ENCODE data around the gene IPO11.

IPO11 gene

DNA sequence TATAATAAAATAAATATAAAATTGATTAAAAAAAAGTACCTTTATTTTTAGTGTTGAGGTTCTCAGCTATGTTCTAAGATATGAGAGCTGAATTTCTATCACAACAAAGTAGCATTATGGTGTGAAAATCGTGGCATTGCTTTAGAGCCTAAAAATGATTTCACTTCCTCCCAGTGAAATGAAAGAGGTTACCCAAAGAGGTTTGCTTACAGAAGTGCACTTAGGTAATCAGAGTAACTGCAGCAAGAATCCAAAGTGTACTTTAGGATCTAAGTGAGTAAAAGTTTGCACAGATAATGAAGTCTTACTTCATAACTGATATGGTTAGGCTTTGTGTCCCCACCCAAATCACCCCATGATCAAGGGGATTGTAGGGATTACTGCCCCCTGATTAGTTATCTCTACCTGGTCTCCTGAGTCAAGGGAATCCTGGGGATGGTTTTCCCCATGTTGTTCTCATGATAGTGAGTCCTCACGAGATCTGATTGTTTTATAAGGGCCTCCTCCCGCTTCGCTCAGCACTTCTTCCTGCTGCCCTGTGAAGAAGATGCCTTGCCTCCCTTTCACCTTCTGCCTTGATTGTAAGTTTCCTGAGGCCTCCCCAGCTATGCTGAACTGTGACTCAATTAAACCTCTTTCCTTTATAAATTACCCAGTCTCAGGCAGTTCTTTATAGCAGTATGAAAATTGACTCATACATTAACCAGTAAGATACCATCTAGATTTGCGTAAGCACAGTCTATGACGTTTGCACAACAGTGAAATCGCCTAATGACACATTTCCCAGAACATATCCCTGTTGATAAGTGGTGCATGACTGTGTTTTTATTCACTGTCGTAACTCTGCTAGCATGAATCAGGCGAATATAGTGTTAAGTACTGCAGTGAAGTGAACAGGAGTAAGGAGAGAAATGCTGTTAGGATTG, 125.7 kb downstream of the IPO11 start:
- TF ChIP-seq, protein P1, sequence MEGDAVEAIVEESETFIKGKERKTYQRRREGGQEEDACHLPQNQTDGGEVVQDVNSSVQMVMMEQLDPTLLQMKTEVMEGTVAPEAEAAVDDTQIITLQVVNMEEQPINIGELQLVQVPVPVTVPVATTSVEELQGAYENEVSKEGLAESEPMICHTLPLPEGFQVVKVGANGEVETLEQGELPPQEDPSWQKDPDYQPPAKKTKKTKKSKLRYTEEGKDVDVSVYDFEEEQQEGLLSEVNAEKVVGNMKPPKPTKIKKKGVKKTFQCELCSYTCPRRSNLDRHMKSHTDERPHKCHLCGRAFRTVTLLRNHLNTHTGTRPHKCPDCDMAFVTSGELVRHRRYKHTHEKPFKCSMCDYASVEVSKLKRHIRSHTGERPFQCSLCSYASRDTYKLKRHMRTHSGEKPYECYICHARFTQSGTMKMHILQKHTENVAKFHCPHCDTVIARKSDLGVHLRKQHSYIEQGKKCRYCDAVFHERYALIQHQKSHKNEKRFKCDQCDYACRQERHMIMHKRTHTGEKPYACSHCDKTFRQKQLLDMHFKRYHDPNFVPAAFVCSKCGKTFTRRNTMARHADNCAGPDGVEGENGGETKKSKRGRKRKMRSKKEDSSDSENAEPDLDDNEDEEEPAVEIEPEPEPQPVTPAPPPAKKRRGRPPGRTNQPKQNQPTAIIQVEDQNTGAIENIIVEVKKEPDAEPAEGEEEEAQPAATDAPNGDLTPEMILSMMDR (IDR thresholded peaks at IDR 0.05; ENCODE audit: low read depth, low read length): no peak
- peak; percentile 91 to 98 for DNase-seq (ENCODE audit: low read depth in 2 of 2)

DNA sequence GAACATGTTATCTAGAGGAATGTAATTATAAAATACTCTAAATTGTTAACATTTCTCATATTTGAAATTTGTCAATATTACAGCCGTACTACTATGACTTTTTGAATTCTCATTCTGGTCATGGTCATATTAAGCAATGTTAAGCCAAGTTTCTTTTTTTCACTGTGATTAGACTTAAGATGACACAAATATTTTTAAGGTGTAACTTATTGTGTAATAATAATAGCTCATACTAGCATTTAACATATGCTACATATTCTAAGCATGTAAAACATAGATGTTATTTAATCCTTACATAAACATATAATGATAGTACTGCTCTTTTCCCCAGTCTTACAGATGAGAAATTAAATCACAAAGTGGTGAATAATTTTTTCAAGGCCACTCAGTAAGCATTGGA, 130.2 kb downstream of the IPO11 start:
- no peak for DNase-seq (ENCODE audit: low read depth in 2 of 2)
- no peak overlapping the region for H3K4me3 ChIP-seq (replicated peaks in 1 of 2; ENCODE audit: low read depth in 2 of 2, low read length in 2 of 2)
- TF ChIP-seq, protein P1 (IDR thresholded peaks at IDR 0.05; ENCODE audit: low read depth, low read length): no peak

More for the DNA sequence above, 125.7 kb downstream of the IPO11 start:
- no peak overlapping the region for H3K4me3 ChIP-seq (replicated peaks in 1 of 2; ENCODE audit: low read depth in 2 of 2, low read length in 2 of 2)

DNA sequence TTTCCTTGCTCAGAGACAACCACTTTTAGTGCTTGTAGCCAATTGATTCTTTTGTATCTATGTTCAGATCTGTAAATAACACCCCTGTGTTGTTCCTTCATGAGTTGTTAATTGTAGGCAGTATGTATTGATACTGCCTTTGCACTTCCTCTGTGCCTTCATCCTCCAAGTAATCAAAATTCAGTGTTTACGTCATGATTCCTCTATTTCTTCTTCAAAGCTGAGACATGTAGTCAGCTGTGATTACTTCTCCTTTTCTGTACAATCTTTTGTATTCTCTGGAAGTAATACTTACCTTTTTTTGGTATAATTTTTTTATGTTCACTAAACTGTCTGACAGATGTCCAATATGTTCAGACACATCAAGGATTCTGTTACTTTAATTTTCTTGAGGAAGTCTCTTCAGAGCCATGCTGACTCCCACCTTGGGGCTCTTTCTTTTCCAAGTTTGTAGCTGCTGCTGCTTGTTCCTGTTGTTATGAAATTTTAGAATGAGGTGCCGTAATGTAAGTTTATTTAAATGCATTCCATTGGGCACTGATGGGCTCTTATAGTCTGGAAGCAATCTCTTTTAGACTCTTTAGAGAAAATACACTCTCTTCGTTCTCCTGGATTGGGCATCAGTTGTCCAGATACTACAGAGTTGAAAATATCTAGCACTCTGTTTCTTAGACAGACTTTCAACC, 135.5 kb downstream of the IPO11 start:
- DNase-seq (ENCODE audit: low read depth in 2 of 2): no peak
- no peak overlapping the region for H3K4me3 ChIP-seq (replicated peaks in 1 of 2; ENCODE audit: low read depth in 2 of 2, low read length in 2 of 2)
- TF ChIP-seq, protein P1 (IDR thresholded peaks at IDR 0.05; ENCODE audit: low read depth, low read length): no peak

DNA sequence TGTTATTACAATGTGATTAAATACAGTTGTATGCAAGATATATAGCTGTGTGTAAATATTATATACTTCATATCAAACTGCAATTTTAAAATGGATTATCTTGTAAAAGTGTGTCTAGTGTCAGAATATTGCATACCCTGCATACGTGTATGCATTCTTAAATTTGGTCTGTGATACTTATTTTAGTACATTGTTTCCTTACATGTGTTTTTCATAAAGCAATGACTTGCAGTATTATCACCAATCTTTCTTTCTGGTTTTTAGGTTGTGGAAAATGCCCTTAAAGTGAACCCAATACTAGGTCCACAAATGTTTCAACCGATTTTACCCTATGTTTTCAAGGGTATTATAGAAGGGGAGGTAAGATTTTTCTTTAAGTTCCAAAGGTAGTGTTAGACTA, 137.5 kb downstream of the IPO11 start:
- H3K4me3 ChIP-seq (replicated peaks in 1 of 2; ENCODE audit: low read depth in 2 of 2, low read length in 2 of 2): no peak overlapping the region
- TF ChIP-seq, protein P1 (IDR thresholded peaks at IDR 0.05; ENCODE audit: low read depth, low read length): no peak
- DNase-seq (ENCODE audit: low read depth in 2 of 2): no peak

- no peak overlapping the region for H3K4me3 ChIP-seq (replicated peaks in 1 of 2; ENCODE audit: low read depth in 2 of 2, low read length in 2 of 2)
- no peak for DNase-seq (ENCODE audit: low read depth in 2 of 2)
- TF ChIP-seq, protein P1 (IDR thresholded peaks at IDR 0.05; ENCODE audit: low read depth, low read length): no peak
Observed at GRCh38 chr5:62555930-62556329, 143.4 kb downstream of the IPO11 start.

DNA sequence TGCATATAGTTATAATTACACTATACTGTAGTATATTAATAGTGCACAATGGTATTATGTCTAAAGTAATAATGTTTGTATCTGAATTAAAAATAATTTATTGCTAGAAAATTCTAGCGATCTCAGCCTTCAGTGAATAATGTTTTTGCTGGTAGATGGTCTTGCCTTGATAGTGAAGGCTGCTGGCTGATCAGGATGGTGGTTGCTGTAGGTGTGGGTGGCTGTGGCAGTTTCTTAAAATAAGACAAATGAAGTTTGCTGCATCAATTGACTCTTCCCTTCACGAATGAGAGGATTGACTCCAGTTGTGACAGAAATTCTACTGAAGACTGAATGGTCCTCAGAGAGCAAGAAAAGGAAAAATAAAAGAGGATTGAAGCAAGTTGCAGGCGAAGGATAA, 146.4 kb downstream of the IPO11 start:
- no peak for DNase-seq (ENCODE audit: low read depth in 2 of 2)
- H3K4me3 ChIP-seq (replicated peaks in 1 of 2; ENCODE audit: low read depth in 2 of 2, low read length in 2 of 2): no peak overlapping the region
- TF ChIP-seq, protein P1 (IDR thresholded peaks at IDR 0.05; ENCODE audit: low read depth, low read length): no peak

All from cardiac fibroblast (primary cell).